Osteoblast (primary cell): ENCODE results near the gene SMIM20. TPM values are rescaled to one million over a fixed set of nuclear protein-coding genes. Genes with fewer than 3 reads are reported as not detected.
A peak's percentile ranks its signal among the peaks of the same experiment; 100 is the strongest.

Experiments
- DNase-seq: peaks from one replicate; pipeline ENCODE4 v3.0.0; 2011; ENCODE audit warnings: low spot score, mixed read lengths; ENCODE audit not compliant: insufficient read length; ENCODE audit errors: missing footprints
- H2AFZ ChIP-seq: 2 replicates; pipeline ENCODE4 v1.6.0; 2011; ENCODE audit warnings: mild to moderate bottlenecking, low read length
- H3K27ac ChIP-seq: 2 replicates; pipeline ENCODE4 v1.5.1; 2011; ENCODE audit warnings: mild to moderate bottlenecking, low read depth, low read length, moderate library complexity
- H3K27me3 ChIP-seq: 2 replicates; pipeline ENCODE4 v1.6.0; 2012; ENCODE audit warnings: mild to moderate bottlenecking, control low read depth, inconsistent platforms, low read length, moderate library complexity; ENCODE audit not compliant: insufficient read depth
- H3K36me3 ChIP-seq: 2 replicates; pipeline ENCODE4 v1.5.1; 2011; ENCODE audit warnings: mild to moderate bottlenecking, low read length, control low read depth, moderate library complexity; ENCODE audit not compliant: insufficient read depth
- H3K4me1 ChIP-seq: 2 replicates; pipeline ENCODE4 v1.5.1; 2011; ENCODE audit warnings: mild to moderate bottlenecking, low read length, control low read depth, moderate library complexity; ENCODE audit not compliant: insufficient read depth
- H3K4me2 ChIP-seq: 2 replicates; pipeline ENCODE4 v1.6.0; 2011; ENCODE audit warnings: mild to moderate bottlenecking, low read length; ENCODE audit not compliant: insufficient read depth
- H3K4me3 ChIP-seq: fragments of 200-600 bp; sonication (generic); 3 replicates; pipeline ENCODE4 v1.5.1; 2012; ENCODE audit warnings: mild to moderate bottlenecking, low read length, inconsistent platforms; ENCODE audit not compliant: insufficient read depth
- H3K79me2 ChIP-seq: 2 replicates; pipeline ENCODE4 v1.6.0; 2012; ENCODE audit warnings: mild to moderate bottlenecking, low read length, control low read depth, inconsistent platforms; ENCODE audit not compliant: insufficient read depth
- H3K9me3 ChIP-seq: 2 replicates; pipeline ENCODE4 v1.5.1; 2011; ENCODE audit warnings: low read depth, low read length, control low read depth
- H4K20me1 ChIP-seq: 2 replicates; pipeline ENCODE4 v1.6.0; 2012; ENCODE audit warnings: mild to moderate bottlenecking, low read length, control low read depth; ENCODE audit not compliant: insufficient read depth
- CTCF ChIP-seq: IDR thresholded peaks from 2 replicates; pipeline ENCODE4 v1.5.1; 2011; ENCODE audit warnings: mild to moderate bottlenecking, low read depth, low read length, moderate library complexity; ENCODE audit errors: extremely low read depth
- total RNA-seq: library from RNA; depleted of rRNA; stranded (reverse); fragments of >200 nt; gene quantifications from 2 replicates; pipeline ENCODE4 v1.2.3, GENCODE V29; 2012

SMIM20 gene
- total RNA-seq, 1 donor, result 34.7 TPM

- Histone ChIP-seq H3K4me1 (peaks cover 38% of the 10 kb centered on the region), H3K27ac (peak overlapping the region; percentile 48), H3K4me2 (peak overlapping the region; percentile 40), H2AFZ (peak overlapping the region; percentile 8), H3K9me3 (no peaks in the 10 kb centered on the region), H3K4me3 (no peak overlapping the region), H4K20me1 (no peaks in the 10 kb centered on the region), H3K27me3 (no peaks in the 10 kb centered on the region), H3K79me2 (no peaks in the 10 kb centered on the region), H3K36me3 (no peaks in the 10 kb centered on the region)
- no peak for TF ChIP-seq CTCF
- no peak for DNase-seq
These were observed 29.8 kb upstream of the SMIM20 start for GRCh38 chr4:25884031-25884782.

- Histone ChIP-seq H4K20me1 (no peaks in the 10 kb centered on the region), H2AFZ (no peak overlapping the region), H3K27ac (no peak overlapping the region), H3K4me3 (no peak overlapping the region), H3K36me3 (no peaks in the 10 kb centered on the region), H3K4me1 (peaks cover 21% of the 10 kb centered on the region), H3K79me2 (no peaks in the 10 kb centered on the region), H3K27me3 (no peaks in the 10 kb centered on the region), H3K4me2 (no peak overlapping the region), H3K9me3 (no peaks in the 10 kb centered on the region)
- no peak for TF ChIP-seq CTCF
- DNase-seq, result no peak
These were observed 25.2 kb upstream of the SMIM20 start for GRCh38 chr4:25888781-25889180.

GRCh38 chr4:25889589-25890503 lies 24.2 kb upstream of the SMIM20 start:
- H4K20me1 ChIP-seq, result no peaks in the 10 kb centered on the region
- no peak overlapping the region for H3K27ac ChIP-seq
- no peak overlapping the region for H2AFZ ChIP-seq
- no peak for DNase-seq
- TF ChIP-seq CTCF, result no peak
- peaks cover 10% of the 10 kb centered on the region for H3K4me1 ChIP-seq
- no peaks in the 10 kb centered on the region for H3K9me3 ChIP-seq
- no peaks in the 10 kb centered on the region for H3K36me3 ChIP-seq
- H3K27me3 ChIP-seq, result no peaks in the 10 kb centered on the region
- H3K79me2 ChIP-seq, result no peaks in the 10 kb centered on the region
- no peak overlapping the region for H3K4me2 ChIP-seq
- no peak overlapping the region for H3K4me3 ChIP-seq
